WTC11 (cell line): ENCODE data around the gene MORN5.

Experiments used
- IRF2 ChIP-seq: sonication (generic); formaldehyde crosslinking; IDR thresholded peaks from 2 replicates; pipeline ENCODE4 v1.8.0; 2022; ENCODE audit warnings: low read depth, missing genetic modification reagents, borderline replicate concordance
- TEAD4 ChIP-seq: sonication (generic); formaldehyde crosslinking; IDR thresholded peaks from 2 replicates; pipeline ENCODE4 v1.8.0; 2022; ENCODE audit warnings: mild to moderate bottlenecking, missing genetic modification reagents
- ZNF512 ChIP-seq: sonication (generic); formaldehyde crosslinking; IDR thresholded peaks from 2 replicates; pipeline ENCODE4 v1.8.1; 2022; ENCODE audit warnings: missing genetic modification reagents, borderline replicate concordance
- TF ChIP-seq, protein P1 (sequence below): fragments of 200-600 bp; IDR thresholded peaks from 2 replicates; pipeline ENCODE4 v1.8.0; 2022; ENCODE audit warnings: antibody characterized with exemption
- TF ChIP-seq, protein P2 (sequence below): sonication (generic); formaldehyde crosslinking; IDR thresholded peaks from 2 replicates; pipeline ENCODE4 v1.8.1; 2022; ENCODE audit warnings: low read depth, mild to moderate bottlenecking, moderate library complexity, missing genetic modification reagents, borderline replicate concordance

GRCh38 chr9:122205176-122205575 lies 45.5 kb downstream of the MORN5 start:
- TF ChIP-seq IRF2 (no peak), TEAD4 (no peak), ZNF512 (CRISPR knock-in tag) (no peak)
- TF ChIP-seq, protein P1, sequence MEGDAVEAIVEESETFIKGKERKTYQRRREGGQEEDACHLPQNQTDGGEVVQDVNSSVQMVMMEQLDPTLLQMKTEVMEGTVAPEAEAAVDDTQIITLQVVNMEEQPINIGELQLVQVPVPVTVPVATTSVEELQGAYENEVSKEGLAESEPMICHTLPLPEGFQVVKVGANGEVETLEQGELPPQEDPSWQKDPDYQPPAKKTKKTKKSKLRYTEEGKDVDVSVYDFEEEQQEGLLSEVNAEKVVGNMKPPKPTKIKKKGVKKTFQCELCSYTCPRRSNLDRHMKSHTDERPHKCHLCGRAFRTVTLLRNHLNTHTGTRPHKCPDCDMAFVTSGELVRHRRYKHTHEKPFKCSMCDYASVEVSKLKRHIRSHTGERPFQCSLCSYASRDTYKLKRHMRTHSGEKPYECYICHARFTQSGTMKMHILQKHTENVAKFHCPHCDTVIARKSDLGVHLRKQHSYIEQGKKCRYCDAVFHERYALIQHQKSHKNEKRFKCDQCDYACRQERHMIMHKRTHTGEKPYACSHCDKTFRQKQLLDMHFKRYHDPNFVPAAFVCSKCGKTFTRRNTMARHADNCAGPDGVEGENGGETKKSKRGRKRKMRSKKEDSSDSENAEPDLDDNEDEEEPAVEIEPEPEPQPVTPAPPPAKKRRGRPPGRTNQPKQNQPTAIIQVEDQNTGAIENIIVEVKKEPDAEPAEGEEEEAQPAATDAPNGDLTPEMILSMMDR, result no peak
- TF ChIP-seq, protein P2, sequence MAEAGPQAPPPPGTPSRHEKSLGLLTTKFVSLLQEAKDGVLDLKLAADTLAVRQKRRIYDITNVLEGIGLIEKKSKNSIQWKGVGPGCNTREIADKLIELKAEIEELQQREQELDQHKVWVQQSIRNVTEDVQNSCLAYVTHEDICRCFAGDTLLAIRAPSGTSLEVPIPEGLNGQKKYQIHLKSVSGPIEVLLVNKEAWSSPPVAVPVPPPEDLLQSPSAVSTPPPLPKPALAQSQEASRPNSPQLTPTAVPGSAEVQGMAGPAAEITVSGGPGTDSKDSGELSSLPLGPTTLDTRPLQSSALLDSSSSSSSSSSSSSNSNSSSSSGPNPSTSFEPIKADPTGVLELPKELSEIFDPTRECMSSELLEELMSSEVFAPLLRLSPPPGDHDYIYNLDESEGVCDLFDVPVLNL (CRISPR knock-in tag), result no peak
